Mesendoderm (in vitro differentiated cells): Measurements from ENCODE around the gene ADGRG6.

Experiments used
- DNase-seq: peaks from one replicate; pipeline ENCODE4 v3.0.0; 2013
- H2AK5ac ChIP-seq: 2 replicates; pipeline ENCODE4 v1.6.1; 2013; ENCODE audit warnings: low read length, inconsistent platforms
- H2BK120ac ChIP-seq: 2 replicates; pipeline ENCODE4 v1.6.1; 2013; ENCODE audit warnings: low read depth, mild to moderate bottlenecking, low read length, moderate library complexity, mixed read lengths
- H2BK15ac ChIP-seq: replicated peaks from 2 replicates; pipeline ENCODE4 v1.6.1; 2013; ENCODE audit warnings: low read depth, mild to moderate bottlenecking, moderate library complexity
- H2BK5ac ChIP-seq: 2 replicates; pipeline ENCODE4 v1.6.1; 2013; ENCODE audit warnings: low read length, inconsistent platforms
- H3K18ac ChIP-seq: 2 replicates; pipeline ENCODE4 v1.6.1; 2013; ENCODE audit warnings: mild to moderate bottlenecking, low read length, mixed read lengths
- H3K23ac ChIP-seq: one replicate; pipeline ENCODE4 v1.6.1; 2013; ENCODE audit warnings: low read length
- H3K27ac ChIP-seq: 2 replicates; pipeline ENCODE4 v1.5.1; 2013; ENCODE audit warnings: low read depth, mild to moderate bottlenecking, inconsistent platforms, low read length, moderate library complexity
- H3K27me3 ChIP-seq: 2 replicates; pipeline ENCODE4 v1.6.1; 2013; ENCODE audit warnings: low read length, control low read depth, mild to moderate bottlenecking, inconsistent platforms; ENCODE audit not compliant: insufficient read depth, poor library complexity
- H3K36me3 ChIP-seq: 2 replicates; pipeline ENCODE4 v1.6.1; 2013; ENCODE audit warnings: low read length, inconsistent platforms; ENCODE audit not compliant: control insufficient read depth, insufficient read depth
- H3K4ac ChIP-seq: one replicate; pipeline ENCODE4 v1.6.1; 2013; ENCODE audit warnings: low read depth, mild to moderate bottlenecking, low read length, moderate library complexity
- H3K4me1 ChIP-seq: 2 replicates; pipeline ENCODE4 v1.6.1; 2013; ENCODE audit warnings: low read depth, low read length, inconsistent platforms; ENCODE audit not compliant: control insufficient read depth
- H3K4me2 ChIP-seq: 2 replicates; pipeline ENCODE4 v1.6.1; 2013; ENCODE audit warnings: low read length
- H3K4me3 ChIP-seq: 2 replicates; pipeline ENCODE4 v1.5.1; 2013; ENCODE audit warnings: mild to moderate bottlenecking, low read length
- H3K56ac ChIP-seq: one replicate; pipeline ENCODE4 v1.6.1; 2013; ENCODE audit warnings: low read length
- H3K79me1 ChIP-seq: 2 replicates; pipeline ENCODE4 v1.6.1; 2013; ENCODE audit warnings: low read length, inconsistent platforms
- H3K79me2 ChIP-seq: 2 replicates; pipeline ENCODE4 v1.6.1; 2013; ENCODE audit warnings: mild to moderate bottlenecking, low read length; ENCODE audit not compliant: control insufficient read depth, insufficient read depth
- H3K9ac ChIP-seq: 2 replicates; pipeline ENCODE4 v1.6.1; 2013; ENCODE audit warnings: low read length, inconsistent platforms
- H4K5ac ChIP-seq: one replicate; pipeline ENCODE4 v1.6.1; 2013; ENCODE audit warnings: low read length
- H4K8ac ChIP-seq: one replicate; pipeline ENCODE4 v1.6.1; 2013; ENCODE audit warnings: low read depth, mild to moderate bottlenecking, control low read depth, low read length, moderate library complexity
- WGBS: extraction: QIAGEN DNeasy Blood & Tissue Kit; methylation state at CpG from one replicate; pipeline ENCODE4 v1.1.7; 2013; ENCODE audit warnings: low lambda C conversion rate, missing lambda C conversion rate; ENCODE audit not compliant: insufficient coverage; ENCODE audit errors: extremely low coverage; 5-methylcytosine and 5-hydroxymethylcytosine counted together

ADGRG6 gene

GRCh38 chr6:142411145-142411544, 109.3 kb downstream of the ADGRG6 start:
- H2BK120ac ChIP-seq = no peak overlapping the region
- H2BK15ac ChIP-seq = no peak overlapping the region
- no peak overlapping the region for H3K9ac ChIP-seq
- no peak overlapping the region for H4K8ac ChIP-seq
- no peak overlapping the region for H3K4me3 ChIP-seq
- no peaks in the 10 kb centered on the region for H3K79me1 ChIP-seq
- no peak overlapping the region for H4K5ac ChIP-seq
- H2BK5ac ChIP-seq = no peak overlapping the region
- no peak overlapping the region for H3K56ac ChIP-seq
- no peak overlapping the region for H3K27ac ChIP-seq
- no CpG with 5 or more reads among the region's 2 CpGs for WGBS
- H3K4me2 ChIP-seq = no peak overlapping the region
- H3K4ac ChIP-seq = no peak overlapping the region
- H2AK5ac ChIP-seq = no peak overlapping the region
- no peaks in the 10 kb centered on the region for H3K79me2 ChIP-seq
- no peak for DNase-seq
- H3K36me3 ChIP-seq = no peaks in the 10 kb centered on the region
- no peaks in the 10 kb centered on the region for H3K27me3 ChIP-seq
- H3K18ac ChIP-seq = no peak overlapping the region
- no peak overlapping the region for H3K23ac ChIP-seq
- no peaks in the 10 kb centered on the region for H3K4me1 ChIP-seq

DNA sequence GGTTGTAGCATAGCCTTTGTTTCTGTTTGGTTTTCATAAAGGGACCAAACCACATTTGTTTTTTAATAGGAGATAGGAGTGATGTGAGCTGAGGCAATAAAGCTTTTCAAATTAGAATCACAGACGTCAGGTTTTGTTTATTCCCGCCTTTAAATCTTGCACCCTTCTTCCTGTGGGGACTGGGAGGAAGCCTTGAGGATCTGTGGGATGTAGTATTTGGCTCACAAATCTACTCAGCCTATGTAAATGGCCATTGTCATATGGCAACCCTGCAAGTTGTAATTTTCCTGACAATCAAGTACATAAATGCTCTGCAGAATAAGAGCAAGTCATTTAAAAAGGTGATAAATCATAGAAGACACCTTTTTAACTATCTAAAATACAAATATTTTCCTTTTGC, 110.4 kb downstream of the ADGRG6 start:
- Histone ChIP-seq H3K27me3 (no peaks in the 10 kb centered on the region), H2BK15ac (no peak overlapping the region), H3K4ac (no peak overlapping the region), H3K18ac (no peak overlapping the region), H3K56ac (no peak overlapping the region), H3K27ac (no peak overlapping the region), H3K4me1 (no peaks in the 10 kb centered on the region), H3K9ac (no peak overlapping the region), H3K79me1 (no peaks in the 10 kb centered on the region), H2AK5ac (no peak overlapping the region), H4K8ac (no peak overlapping the region), H3K4me2 (no peak overlapping the region), H3K4me3 (no peak overlapping the region), H2BK120ac (no peak overlapping the region), H3K36me3 (no peaks in the 10 kb centered on the region), H4K5ac (no peak overlapping the region), H3K79me2 (no peaks in the 10 kb centered on the region), H3K23ac (no peak overlapping the region), H2BK5ac (no peak overlapping the region)
- DNase-seq = peak; percentile 12
- WGBS = no CpG with 5 or more reads among the region's 2 CpGs

DNA sequence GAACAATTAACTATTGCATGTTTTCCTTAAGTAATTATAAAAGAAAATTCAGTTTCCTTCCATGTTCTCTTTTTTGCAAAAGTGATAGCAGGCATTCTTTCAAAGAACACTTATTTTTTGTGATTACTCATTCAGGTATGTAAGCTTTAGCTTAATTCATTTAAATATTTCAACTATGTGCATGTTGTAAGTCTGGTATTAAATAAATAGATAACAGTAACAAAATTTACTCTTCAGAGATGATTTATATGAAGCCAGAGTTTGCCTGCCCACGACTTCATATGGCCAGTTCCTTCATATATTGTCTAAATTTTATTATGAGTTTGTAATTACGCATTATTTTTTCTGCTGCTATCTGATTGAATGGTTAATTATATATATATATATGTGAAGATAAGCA, 110.9 kb downstream of the ADGRG6 start:
- Histone ChIP-seq H3K56ac (no peak overlapping the region), H3K18ac (no peak overlapping the region), H4K5ac (no peak overlapping the region), H3K4me3 (no peak overlapping the region), H3K4me2 (no peak overlapping the region), H3K9ac (no peak overlapping the region), H4K8ac (no peak overlapping the region), H3K36me3 (no peaks in the 10 kb centered on the region), H3K27ac (no peak overlapping the region), H3K4me1 (no peaks in the 10 kb centered on the region), H2BK5ac (no peak overlapping the region), H3K79me2 (no peaks in the 10 kb centered on the region), H3K79me1 (no peaks in the 10 kb centered on the region), H3K27me3 (no peaks in the 10 kb centered on the region), H3K4ac (no peak overlapping the region), H2BK15ac (no peak overlapping the region), H3K23ac (no peak overlapping the region), H2BK120ac (no peak overlapping the region), H2AK5ac (no peak overlapping the region)
- WGBS = no CpG with 5 or more reads among the region's 2 CpGs
- DNase-seq = no peak

DNA sequence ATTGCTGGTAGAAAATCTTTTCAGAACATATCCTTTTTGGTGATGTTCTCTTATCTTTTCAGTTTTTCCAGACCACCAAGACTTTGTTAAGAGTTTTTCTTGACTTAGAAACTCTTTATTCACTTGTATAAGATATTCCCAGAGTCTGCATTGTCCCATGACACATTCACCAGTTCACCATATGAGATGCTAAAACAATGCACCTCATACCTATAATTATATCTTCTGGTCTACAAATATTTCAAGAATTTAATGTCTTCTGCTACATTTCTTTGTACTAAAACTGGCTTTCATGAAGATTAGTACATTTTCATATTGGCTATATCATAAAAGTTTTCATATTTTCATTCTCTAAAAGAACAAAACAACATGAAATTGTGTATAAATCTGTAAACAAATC, 111.3 kb downstream of the ADGRG6 start:
- no peak overlapping the region for H2BK5ac ChIP-seq
- H2AK5ac ChIP-seq = no peak overlapping the region
- H3K4me1 ChIP-seq = no peaks in the 10 kb centered on the region
- no peaks in the 10 kb centered on the region for H3K36me3 ChIP-seq
- no peak overlapping the region for H3K4me3 ChIP-seq
- H3K56ac ChIP-seq = no peak overlapping the region
- H3K18ac ChIP-seq = no peak overlapping the region
- H2BK120ac ChIP-seq = no peak overlapping the region
- H4K8ac ChIP-seq = no peak overlapping the region
- no peak overlapping the region for H3K9ac ChIP-seq
- no peaks in the 10 kb centered on the region for H3K27me3 ChIP-seq
- no peaks in the 10 kb centered on the region for H3K79me2 ChIP-seq
- H3K4ac ChIP-seq = no peak overlapping the region
- H4K5ac ChIP-seq = no peak overlapping the region
- no peaks in the 10 kb centered on the region for H3K79me1 ChIP-seq
- H3K4me2 ChIP-seq = no peak overlapping the region
- no peak overlapping the region for H3K23ac ChIP-seq
- no peak overlapping the region for H2BK15ac ChIP-seq
- H3K27ac ChIP-seq = no peak overlapping the region
- DNase-seq = no peak

GRCh38 chr6:142414462-142415250, 112.8 kb downstream of the ADGRG6 start:
- Histone ChIP-seq H3K4me2 (no peak overlapping the region), H3K4me1 (no peaks in the 10 kb centered on the region), H3K36me3 (no peaks in the 10 kb centered on the region), H3K79me2 (no peaks in the 10 kb centered on the region), H3K79me1 (no peaks in the 10 kb centered on the region), H2BK5ac (no peak overlapping the region), H3K27ac (no peak overlapping the region), H3K9ac (no peak overlapping the region), H3K4ac (no peak overlapping the region), H3K18ac (no peak overlapping the region), H3K23ac (no peak overlapping the region), H4K8ac (no peak overlapping the region), H3K56ac (no peak overlapping the region), H4K5ac (no peak overlapping the region), H3K27me3 (no peaks in the 10 kb centered on the region), H3K4me3 (no peak overlapping the region), H2BK15ac (no peak overlapping the region), H2BK120ac (no peak overlapping the region), H2AK5ac (no peak overlapping the region)
- no peak for DNase-seq
- no CpG with 5 or more reads among the region's 8 CpGs for WGBS

GRCh38 chr6:142416179-142416578, 114.4 kb downstream of the ADGRG6 start:
- peak; percentile 61 for DNase-seq
- no peak overlapping the region for H3K4me3 ChIP-seq
- no peak overlapping the region for H3K4ac ChIP-seq
- no CpG with 5 or more reads among the region's 3 CpGs for WGBS
- no peaks in the 10 kb centered on the region for H3K4me1 ChIP-seq
- H3K79me2 ChIP-seq = no peaks in the 10 kb centered on the region
- H3K4me2 ChIP-seq = no peak overlapping the region
- H2BK5ac ChIP-seq = no peak overlapping the region
- no peak overlapping the region for H3K23ac ChIP-seq
- H3K27ac ChIP-seq = no peak overlapping the region
- H3K27me3 ChIP-seq = no peaks in the 10 kb centered on the region
- H3K36me3 ChIP-seq = no peaks in the 10 kb centered on the region
- H3K9ac ChIP-seq = no peak overlapping the region
- H3K18ac ChIP-seq = no peak overlapping the region
- no peak overlapping the region for H2BK120ac ChIP-seq
- no peak overlapping the region for H2AK5ac ChIP-seq
- no peak overlapping the region for H2BK15ac ChIP-seq
- H4K5ac ChIP-seq = no peak overlapping the region
- H3K56ac ChIP-seq = no peak overlapping the region
- H4K8ac ChIP-seq = no peak overlapping the region
- no peaks in the 10 kb centered on the region for H3K79me1 ChIP-seq
